Skin epidermis (tissue), 12 donors: ENCODE data around the gene CACNA1S.

Source experiments
- H3K27ac ChIP-seq, 21 experiments: fragments of 200-600 bp; sonication (generic) in 11 of 21; one replicate each; pipeline ENCODE4 v1.5.0; 2020; ENCODE audit warnings: mild to moderate bottlenecking in 3 of 21, inconsistent platforms in 2 of 21, moderate library complexity in 2 of 21
- H3K4me3 ChIP-seq, 7 experiments: fragments of 200-600 bp; sonication (generic) in 2 of 7; one replicate each; pipeline ENCODE4 v1.5.0; 2020; ENCODE audit warnings: inconsistent platforms in 2 of 7, mild to moderate bottlenecking in 2 of 7, moderate library complexity in 1 of 7

CACNA1S gene

GRCh38 chr1:201112173-201112731 is at the start of gene CACNA1S:
TSS of gene CACNA1S (minus strand) at chr1:201112426. CDS start at chr1:201112339, 87 bp downstream.
- Histone ChIP-seq H3K27ac (no peak within 1 kb of the TSS), H3K4me3 (no peak within 1 kb of the TSS)

DNA sequence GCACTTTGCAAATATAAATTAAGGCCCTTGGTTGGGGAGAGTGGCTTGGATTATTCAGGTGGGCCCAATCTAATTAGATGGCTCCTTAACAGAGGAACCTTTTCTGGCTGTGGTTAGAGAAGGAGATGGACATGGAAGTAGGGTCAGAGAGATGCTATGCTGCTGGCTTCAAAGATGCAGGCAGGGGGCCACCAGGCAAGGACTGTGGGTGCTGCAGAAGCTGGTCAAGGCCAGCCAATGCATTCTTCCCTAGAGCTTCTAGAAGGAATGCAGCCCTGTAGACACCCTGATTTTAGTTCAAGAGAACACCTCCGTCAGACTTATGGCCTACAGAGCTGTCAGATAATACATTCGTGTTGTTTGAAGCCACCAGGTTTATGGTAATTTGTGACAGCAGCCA is 45.7 kb upstream of the CACNA1S start:
- H3K4me3 ChIP-seq, result no peak overlapping the region
- no peak overlapping the region for H3K27ac ChIP-seq

DNA sequence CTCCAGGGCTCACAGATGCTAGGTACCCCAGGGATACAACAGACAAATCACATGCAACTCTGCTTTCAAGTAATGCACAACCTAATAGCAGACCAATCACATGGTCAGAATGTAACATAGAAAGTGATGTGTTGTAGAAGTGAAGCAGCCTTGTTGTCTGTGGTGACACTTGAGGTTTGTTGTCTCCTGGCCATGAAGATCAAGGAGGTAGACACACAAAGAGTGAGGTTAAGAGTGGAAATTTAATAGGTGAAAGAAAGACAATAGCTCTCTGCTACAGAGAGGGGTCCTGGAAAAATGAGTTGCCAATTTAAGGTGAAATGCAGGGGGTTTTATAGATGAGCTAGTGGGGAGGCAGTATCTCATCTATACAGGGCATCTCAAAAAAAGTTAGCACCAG is 44.6 kb upstream of the CACNA1S start:
- Histone ChIP-seq H3K27ac (no peak overlapping the region), H3K4me3 (no peak overlapping the region)

DNA sequence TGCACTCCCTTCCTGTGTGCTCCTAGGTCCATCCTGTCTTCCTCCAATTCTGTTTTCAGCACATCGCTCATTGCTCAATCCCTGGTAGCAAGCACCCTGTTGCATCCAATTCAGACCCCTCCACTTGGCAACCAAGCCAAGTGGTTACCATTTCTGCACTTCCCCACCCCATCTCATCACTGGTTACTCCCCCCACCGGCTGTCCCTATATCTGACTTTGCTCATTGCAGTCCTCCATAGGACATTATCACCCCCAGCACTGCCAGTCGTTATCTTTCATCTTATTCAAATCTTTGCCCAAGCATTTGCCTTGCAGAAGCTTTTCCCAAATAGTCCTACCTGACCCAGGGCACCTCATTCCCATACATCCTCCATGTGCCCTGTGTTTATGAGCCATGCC is 44.1 kb upstream of the CACNA1S start:
- H3K4me3 ChIP-seq, result no peak overlapping the region
- no peak overlapping the region for H3K27ac ChIP-seq

GRCh38 chr1:201155354-201155753 is 43.1 kb upstream of the CACNA1S start:
- Histone ChIP-seq H3K4me3 (no peak overlapping the region), H3K27ac (no peak overlapping the region)

- peak within 1 kb of the TSS; percentile 57 to 96 (median 79) for H3K4me3 ChIP-seq
- peak within 1 kb of the TSS in 20 of 21 experiments; percentile 9 to 92 (median 75) for H3K27ac ChIP-seq
Observed at GRCh38 chr1:201154389-201155165, 42.4 kb upstream of the CACNA1S start, which contains the start of gene TMEM9. TSS of gene TMEM9 (minus strand) at chr1:201154474. CDS start at chr1:201153923, 551 bp downstream.

- peak overlapping the region; percentile 57 to 96 (median 79) for H3K4me3 ChIP-seq
- peak overlapping the region in 20 of 21 experiments; percentile 9 to 92 (median 75) for H3K27ac ChIP-seq
Observed at GRCh38 chr1:201153474-201154388, 41.5 kb upstream of the CACNA1S start.

GRCh38 chr1:201149400-201149799 is 37.2 kb upstream of the CACNA1S start:
- Histone ChIP-seq H3K4me3 (no peak overlapping the region), H3K27ac (no peak overlapping the region)

DNA sequence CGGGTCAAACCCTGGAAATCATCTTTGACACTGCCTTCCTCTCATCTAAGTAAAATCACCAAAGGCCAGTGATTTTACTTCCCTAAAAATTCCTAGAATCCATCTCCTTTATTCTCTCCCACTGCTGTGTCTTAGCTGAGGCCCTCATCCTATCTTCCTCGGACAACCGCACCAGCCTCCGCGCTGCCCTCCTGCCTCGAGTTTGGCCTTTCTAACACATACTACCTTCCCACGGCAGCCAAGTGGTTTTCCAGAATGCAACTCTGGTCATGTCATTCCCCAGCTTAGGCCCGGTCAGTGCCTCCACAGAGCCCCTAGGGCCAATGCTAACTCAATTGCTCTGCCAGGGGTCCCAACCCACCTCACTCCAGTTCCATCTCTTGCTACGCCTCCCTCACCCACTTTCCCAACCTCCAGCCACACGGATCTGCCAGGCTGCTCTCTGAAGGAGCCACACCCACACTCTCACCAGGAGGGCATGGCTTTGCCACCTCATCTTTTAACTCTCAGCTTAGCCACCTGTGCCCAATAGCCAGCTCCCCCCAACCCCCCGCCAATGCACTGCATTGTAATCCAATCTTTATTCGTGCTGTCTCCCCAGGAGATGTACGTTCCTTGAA is 35.3 kb upstream of the CACNA1S start:
- Histone ChIP-seq H3K27ac (no peak overlapping the region), H3K4me3 (no peak overlapping the region)

GRCh38 chr1:201146626-201147390 is 34.6 kb upstream of the CACNA1S start:
- Histone ChIP-seq H3K27ac (no peak overlapping the region), H3K4me3 (no peak overlapping the region)

DNA sequence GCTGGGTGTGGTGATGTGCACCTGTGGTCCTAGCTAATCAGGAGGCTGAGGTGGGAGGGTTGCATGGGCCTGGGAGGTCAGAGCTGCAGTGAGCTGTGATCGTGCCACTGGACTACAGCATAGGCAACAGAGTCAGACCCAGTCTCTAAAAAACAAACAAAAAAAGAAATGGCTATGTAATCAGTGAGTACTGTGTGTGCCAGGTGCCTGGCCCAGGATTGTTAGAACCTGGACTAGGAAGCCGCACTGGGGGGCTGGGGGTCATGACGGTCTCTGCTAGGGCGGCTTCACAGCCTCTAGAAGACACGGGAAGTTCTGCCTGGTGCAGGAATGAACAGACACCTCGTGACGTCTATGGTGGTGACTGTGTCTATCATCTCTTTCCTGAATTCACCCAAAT is 33.6 kb upstream of the CACNA1S start:
- no peak overlapping the region for H3K27ac ChIP-seq
- no peak overlapping the region for H3K4me3 ChIP-seq

- no peak overlapping the region for H3K4me3 ChIP-seq
- no peak overlapping the region for H3K27ac ChIP-seq
Observed at GRCh38 chr1:201145132-201145531, 32.9 kb upstream of the CACNA1S start.

GRCh38 chr1:201144701-201145100 is 32.5 kb upstream of the CACNA1S start:
- Histone ChIP-seq H3K4me3 (no peak overlapping the region), H3K27ac (no peak overlapping the region)

DNA sequence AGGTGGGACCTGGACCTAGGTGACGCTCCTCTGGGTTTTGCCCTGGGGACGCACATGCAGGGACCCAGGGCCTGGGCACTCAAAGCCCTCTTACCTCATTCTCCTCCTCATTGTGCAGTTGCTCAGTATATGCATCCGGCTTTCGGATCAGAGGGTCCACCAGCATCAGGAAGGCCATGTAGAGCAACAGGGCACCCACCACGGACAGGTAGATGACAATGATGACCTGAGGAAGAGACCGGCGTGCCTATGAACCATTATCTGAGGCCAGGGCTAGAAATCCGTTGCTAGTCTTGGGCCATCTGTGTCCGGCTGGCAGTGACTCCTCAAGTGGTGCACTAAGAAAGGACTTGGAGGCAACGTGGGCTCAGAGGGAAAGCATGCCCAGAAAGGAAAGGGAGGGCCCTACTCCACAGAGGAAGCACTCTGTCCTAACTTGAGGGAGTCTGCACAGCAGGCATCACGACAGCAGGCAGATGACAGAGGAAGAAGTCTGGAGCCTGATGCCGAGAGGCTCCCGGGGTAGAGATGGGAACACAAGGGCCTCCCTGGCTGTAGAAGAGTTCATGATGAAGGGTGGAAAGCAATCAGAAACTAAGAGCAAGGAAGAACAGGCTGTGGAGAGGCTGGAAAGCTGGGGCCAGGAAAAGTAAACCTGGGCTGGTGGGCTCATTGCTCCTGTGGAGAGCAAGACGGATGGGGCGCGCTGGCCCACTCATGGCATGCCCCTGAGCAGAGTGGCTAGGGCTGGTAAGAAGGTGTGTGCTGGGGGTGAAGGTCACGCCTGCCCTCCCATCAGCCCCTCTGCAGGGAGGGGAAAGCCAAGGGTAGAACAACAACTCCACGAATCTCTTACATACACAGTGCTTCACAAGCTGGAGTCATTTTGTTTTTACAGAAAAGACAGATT is 31.8 kb upstream of the CACNA1S start:
- Histone ChIP-seq H3K27ac (peak overlapping the region in 1 of 21 experiments; percentile 16), H3K4me3 (no peak overlapping the region)

- Histone ChIP-seq H3K4me3 (no peak overlapping the region), H3K27ac (peak overlapping the region in 1 of 21 experiments; percentile 16)
Observed at GRCh38 chr1:201142849-201143725, 30.9 kb upstream of the CACNA1S start.

DNA sequence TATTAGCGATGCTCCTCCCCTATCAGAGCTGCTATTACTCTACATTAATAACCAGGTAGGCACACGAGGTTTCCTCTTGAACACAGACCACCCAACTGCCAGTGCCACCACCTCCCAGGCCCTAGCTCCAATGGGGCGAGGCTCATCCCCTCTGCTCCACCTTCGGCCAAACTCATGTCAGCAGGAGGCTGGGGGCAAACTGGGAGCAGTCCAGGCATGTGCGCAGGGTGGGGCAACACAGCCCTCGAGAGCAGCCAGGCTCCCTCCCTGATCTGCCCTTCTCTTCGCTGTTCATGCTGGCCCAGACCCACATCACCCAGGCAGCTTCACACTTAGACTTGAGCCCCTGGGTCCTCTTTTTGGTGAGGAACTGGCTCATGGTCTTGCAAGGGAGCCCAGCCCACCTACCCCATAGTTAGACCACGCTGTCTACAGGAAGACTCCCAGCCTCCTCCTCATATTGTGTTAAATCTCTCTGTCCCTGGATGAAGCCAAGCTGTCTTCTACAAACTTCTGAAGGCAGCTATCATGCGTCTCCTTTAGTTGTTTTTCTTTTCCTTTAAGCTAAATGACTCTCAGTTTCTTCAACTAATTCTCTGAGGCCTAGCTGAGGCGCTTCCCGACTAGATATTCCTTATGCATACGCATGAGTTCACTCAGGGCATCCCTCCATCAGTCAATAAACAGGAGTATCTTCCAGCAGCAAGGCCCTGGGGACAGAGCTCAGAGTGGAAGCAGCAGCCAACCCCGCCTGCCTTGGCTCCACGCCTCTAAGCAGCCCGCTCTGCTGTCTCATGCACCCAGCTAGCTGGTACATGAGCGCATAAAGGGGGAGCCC is 30.0 kb upstream of the CACNA1S start:
- Histone ChIP-seq H3K4me3 (no peak overlapping the region), H3K27ac (peak overlapping the region in 2 of 21 experiments; percentile 31 to 38)
